ENCODE measurements around the gene ASPG. TPM values are rescaled to one million over a fixed set of nuclear protein-coding genes. Genes with fewer than 3 reads are reported as not detected.

Gene ASPG
- total RNA-seq, 1 donor from 2014 or later, result 1.2 TPM

DNA sequence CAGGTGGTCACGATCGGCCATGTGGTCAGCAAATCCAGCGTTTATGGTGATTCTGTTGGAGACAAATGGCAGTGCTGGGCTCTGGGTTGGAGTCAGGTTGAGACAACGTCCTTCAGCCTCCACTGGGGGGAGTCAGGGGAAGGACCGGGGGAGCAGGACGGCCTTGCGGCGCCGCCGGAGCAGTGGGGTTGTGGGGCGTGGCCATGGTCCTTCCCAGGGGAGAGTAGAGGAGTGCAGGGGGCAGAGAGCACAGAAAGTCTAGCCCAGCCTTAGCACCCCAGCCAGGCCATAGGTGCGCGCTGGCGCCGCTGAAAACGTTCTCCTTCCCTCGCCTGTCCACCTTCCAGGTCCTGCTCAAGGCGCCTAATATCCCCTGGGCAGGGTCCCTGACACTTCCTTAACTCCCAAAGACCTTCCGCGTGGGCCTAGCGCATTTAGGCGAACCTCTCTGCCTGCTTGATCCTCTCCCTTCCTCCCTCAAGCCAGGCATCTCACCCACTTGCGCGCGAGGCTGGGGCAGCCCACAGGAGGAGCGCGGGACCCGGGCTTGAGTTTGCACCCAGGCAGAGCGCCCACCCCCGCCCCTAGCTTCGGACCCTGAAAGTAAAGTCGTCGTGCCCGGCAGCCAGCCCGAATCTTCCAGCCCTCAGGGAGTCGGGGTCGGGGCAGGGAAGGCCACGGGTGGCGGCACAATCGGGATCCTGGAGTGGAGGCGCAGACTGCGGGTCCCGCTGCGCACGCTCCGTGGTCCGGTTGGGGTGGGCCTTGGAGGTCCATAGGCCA is 49.8 kb downstream of the ASPG start:
- H3K27ac Mint-ChIP-seq (ENCODE audit: unreplicated experiment), result no peak overlapping the region
- no peaks in the 10 kb centered on the region for H3K9me3 Mint-ChIP-seq (ENCODE audit: unreplicated experiment)
- H3K27me3 Mint-ChIP-seq (ENCODE audit: unreplicated experiment), result peaks cover 12% of the 10 kb centered on the region
- DNase-seq (ENCODE audit: low spot score), result peak; percentile 70
- H3K4me1 Mint-ChIP-seq (ENCODE audit: unreplicated experiment), result peaks cover 6% of the 10 kb centered on the region
- H3K36me3 Mint-ChIP-seq (ENCODE audit: low read depth, unreplicated experiment), result no peaks in the 10 kb centered on the region
- TF ChIP-seq CTCF (IDR thresholded peaks at IDR 0.05; ENCODE audit: unreplicated experiment), result peak; percentile 23
- H3K4me3 Mint-ChIP-seq (ENCODE audit: unreplicated experiment), result peak overlapping the region; percentile 31

DNA sequence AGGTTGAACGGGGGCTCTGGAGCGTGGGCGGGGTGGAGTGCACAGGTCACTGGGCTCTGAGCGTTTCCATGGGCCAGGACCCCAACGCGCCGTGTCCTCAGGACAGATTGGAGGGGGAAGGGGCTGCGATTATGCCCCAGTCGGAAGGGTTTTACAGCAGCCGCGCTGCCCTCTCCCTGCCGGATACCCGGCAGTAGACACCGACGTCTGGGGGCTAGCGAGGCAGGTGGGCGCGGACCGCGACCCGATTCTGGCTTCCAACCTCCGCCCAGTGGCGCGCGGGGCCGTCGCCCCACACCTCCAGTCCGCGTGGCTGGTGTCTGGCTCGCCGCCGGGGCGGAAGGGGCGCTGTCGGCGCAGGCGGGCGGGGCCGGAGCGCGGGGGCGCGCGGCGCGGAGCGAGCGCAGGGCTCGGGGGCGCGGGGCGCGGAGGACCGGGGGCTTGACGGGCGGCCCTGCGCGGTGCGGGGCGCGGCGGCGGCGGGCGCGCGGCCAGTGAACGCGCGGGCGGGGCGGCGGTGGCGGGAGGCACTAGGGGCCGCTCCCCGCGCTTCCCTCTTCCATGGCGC is 50.5 kb downstream of the ASPG start:
- H3K27me3 Mint-ChIP-seq (ENCODE audit: unreplicated experiment), result peaks cover 14% of the 10 kb centered on the region
- no peak overlapping the region for H3K4me3 Mint-ChIP-seq (ENCODE audit: unreplicated experiment)

DNA sequence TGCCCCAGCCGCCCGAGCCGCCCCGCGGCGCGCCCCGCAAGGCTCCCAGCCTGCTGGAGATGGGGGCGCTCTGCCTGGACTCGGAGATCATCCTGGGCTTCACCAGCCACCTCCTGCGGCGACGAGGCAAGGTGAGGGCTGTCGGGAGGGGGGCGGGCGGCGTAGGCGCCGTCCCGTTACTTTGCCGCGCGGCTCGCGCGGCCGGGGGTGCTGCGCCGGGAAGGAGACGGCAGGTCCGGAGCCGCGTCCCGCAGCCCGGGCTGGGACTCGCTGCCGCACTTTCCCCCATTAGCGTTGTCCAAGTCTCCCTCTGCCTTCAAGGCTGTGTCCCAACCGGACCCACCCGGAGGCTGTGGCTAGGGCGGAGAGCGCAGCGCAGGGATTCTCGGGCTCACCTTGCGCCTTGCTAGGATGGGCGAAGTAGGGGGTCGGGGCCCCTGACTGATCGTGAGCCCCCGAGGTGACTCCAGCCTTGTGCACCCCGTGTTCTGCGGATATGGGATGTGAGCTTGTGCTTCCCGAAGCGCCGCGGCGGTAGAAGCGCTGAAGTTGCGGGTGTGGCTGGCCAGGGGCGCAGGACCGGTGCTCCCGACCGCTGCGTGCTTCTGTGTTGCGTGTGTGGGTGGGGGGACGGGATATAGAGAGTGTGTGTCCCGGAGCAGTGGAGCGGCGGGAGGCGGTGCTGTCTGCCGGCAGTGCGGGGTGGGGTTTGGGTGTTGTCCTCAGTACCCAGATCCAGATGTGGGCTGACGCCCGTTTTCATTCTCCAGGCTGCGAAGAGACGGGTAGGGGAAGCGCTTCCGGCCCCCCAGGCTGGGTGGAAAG is 51.2 kb downstream of the ASPG start:
- Mint-ChIP-seq H3K27ac (ENCODE audit: unreplicated experiment) (no peak overlapping the region), H3K4me3 (ENCODE audit: unreplicated experiment) (peak overlapping the region; percentile 71), H3K4me1 (ENCODE audit: unreplicated experiment) (peaks cover 12% of the 10 kb centered on the region), H3K27me3 (ENCODE audit: unreplicated experiment) (peaks cover 14% of the 10 kb centered on the region), H3K9me3 (ENCODE audit: unreplicated experiment) (no peaks in the 10 kb centered on the region), H3K36me3 (ENCODE audit: low read depth, unreplicated experiment) (no peaks in the 10 kb centered on the region)
- no peak for TF ChIP-seq CTCF (IDR thresholded peaks at IDR 0.05; ENCODE audit: unreplicated experiment)
- no peak for DNase-seq (ENCODE audit: low spot score)

More for the DNA sequence above, 50.5 kb downstream of the ASPG start:
- H3K9me3 Mint-ChIP-seq (ENCODE audit: unreplicated experiment), result no peaks in the 10 kb centered on the region
- TF ChIP-seq CTCF (IDR thresholded peaks at IDR 0.05; ENCODE audit: unreplicated experiment), result no peak
- DNase-seq (ENCODE audit: low spot score), result no peak
- no peaks in the 10 kb centered on the region for H3K36me3 Mint-ChIP-seq (ENCODE audit: low read depth, unreplicated experiment)
- H3K27ac Mint-ChIP-seq (ENCODE audit: unreplicated experiment), result no peak overlapping the region
- H3K4me1 Mint-ChIP-seq (ENCODE audit: unreplicated experiment), result peaks cover 9% of the 10 kb centered on the region

DNA sequence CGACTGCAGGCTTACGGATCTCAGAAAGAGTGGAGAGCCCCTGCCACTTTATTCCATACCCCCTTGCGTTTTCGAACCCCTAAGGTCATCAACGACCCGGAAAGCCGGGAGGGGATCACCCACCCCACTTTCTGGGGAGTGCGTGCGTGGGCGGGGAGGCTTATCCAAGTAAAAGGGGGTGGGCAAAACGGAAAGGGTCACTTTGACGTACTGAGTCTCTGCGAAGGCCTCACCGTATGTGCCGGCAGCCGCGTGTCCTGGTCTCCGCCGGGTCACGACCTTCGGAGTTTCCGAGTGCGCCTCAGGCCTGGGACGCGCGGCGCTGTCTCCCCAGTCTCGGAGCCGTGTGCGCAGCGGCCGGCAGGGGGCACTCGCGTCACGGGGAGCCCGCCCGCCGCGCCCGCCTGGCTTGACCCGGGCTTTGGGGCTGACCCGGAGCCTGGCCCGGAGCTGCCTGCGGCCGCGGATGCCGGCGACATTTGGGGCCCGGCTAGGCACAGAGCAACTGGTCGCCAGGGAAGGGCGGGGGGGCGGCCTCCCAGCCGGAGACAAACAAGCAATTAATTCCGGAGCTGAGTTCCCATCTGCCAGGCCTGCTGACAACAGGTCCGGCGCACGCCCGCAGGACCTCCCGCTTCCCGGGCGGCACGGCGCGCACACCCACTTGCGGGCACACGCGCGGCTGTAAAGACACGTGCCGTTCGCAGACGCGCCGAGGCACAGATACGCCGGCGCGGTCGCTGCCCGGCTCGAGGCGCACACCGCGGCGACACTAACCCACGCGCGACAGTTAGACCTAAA is 52.0 kb downstream of the ASPG start:
- peaks cover 16% of the 10 kb centered on the region for H3K27me3 Mint-ChIP-seq (ENCODE audit: unreplicated experiment)
- peak; percentile 96 for TF ChIP-seq CTCF (IDR thresholded peaks at IDR 0.05; ENCODE audit: unreplicated experiment)
- DNase-seq (ENCODE audit: low spot score), result peak; percentile 94
- peak overlapping the region; percentile 71 for H3K4me3 Mint-ChIP-seq (ENCODE audit: unreplicated experiment)
- H3K36me3 Mint-ChIP-seq (ENCODE audit: low read depth, unreplicated experiment), result no peaks in the 10 kb centered on the region
- peaks cover 12% of the 10 kb centered on the region for H3K4me1 Mint-ChIP-seq (ENCODE audit: unreplicated experiment)
- H3K9me3 Mint-ChIP-seq (ENCODE audit: unreplicated experiment), result no peaks in the 10 kb centered on the region
- no peak overlapping the region for H3K27ac Mint-ChIP-seq (ENCODE audit: unreplicated experiment)

All from endothelial cell (in vitro differentiated cells).